GF-D8 (cell line): ENCODE measurements around the gene MYCN.
"Not testable (repeated sequence)": the region's sequence is repeated elsewhere in the genome, so short reads cannot be mapped to it uniquely, and the experiment has no call there.

Source experiments
- DNase-seq: peaks from one replicate; lab custom pipeline; 2025; lab: John Stamatoyannopoulos, UW

Gene MYCN

GRCh38 chr2:15939854-15940660, at the start of gene MYCN:
TSS of gene MYCN (plus strand) at chr2:15940550. CDS start at chr2:15942065, 1,515 bp downstream.
- DNase-seq: no peak

DNA sequence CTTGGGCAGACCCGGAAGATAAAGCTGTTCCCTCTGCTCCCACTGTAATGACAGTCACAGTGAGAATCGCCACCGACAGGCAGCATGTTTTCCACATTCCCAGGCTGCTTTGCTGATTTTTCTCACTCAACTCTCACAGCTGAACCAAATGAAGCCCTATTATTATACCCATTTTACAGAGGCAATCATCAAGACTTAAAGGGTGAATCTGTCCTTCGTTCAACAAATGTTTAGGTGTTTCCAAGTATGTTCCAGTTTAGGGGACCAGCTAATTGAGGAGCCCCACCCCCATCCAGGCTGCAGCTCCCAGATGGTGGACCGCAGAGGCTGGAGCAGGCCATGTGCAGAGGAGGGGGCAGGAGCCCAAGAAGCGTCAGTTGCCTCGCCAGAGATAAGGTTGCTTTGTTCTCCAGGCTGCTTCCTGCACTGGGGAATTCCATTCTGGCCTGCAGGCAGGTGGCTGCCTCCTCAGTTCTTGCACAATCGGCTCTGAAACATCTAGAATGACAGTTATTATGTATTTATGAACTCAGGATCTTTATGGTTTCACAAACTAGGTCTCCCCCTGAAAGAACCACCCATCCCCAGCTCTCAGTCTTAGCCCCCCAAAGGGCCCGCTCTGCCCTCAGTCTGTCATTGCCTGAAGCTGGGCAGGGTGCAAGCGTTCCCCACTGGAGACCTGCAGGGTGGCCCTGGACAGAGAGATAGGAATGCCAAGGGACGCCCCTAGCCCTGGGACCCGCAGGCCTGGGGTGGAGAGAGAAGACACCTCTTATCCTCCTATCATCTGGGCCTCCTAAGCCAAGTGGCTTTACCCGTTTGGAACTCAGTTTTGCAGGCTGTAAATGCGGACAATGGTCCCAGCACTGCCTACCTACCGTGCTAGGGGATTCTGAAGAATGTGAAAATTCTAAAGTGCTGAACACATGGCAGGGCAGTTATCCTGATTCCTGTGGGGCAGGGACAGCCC, 49.1 kb upstream of the MYCN start:
- no peak for DNase-seq

- no peak for DNase-seq
Measured at GRCh38 chr2:15892151-15892880, 48.0 kb upstream of the MYCN start.

- no peak for DNase-seq
Measured at GRCh38 chr2:15893085-15893484, 47.3 kb upstream of the MYCN start.

DNA sequence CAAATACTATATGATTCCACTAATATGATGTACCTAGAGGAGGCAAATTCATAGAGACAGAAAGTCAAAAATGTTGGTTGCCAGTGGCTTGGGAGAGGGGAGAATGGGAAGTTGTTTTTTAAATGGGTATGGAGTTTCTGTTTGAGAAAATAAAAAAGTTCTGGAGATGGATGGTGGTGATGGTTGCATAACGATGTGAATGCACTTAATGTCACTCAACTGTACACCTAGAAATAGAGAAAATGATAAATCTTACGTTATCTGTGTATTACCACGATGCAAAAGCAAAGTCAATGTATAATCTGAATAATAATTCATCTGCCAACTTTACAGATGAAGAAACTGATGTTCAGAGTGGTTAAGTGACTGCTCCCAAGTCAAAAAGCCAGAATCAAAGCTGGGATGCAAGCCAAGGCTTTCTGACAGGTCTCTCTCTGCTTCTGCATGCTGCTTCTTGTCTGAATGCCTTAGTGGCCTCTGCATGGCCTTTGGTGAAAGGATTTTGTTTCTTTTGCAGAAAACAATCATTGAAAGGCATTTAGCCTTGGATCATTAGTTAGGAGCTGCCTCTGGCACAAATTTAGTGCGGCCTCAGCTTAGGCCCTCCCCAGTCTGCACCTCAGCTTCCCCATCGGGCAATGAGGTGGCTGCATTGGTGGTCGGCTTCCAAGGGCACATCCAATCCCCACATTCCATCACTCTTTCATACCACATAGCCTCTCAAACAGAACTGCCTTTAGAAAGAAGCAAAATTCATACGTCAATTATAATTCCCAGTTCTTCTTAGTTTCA, 46.5 kb upstream of the MYCN start:
- DNase-seq: no peak

GRCh38 chr2:15894481-15895144, 45.7 kb upstream of the MYCN start:
- DNase-seq: no peak

DNA sequence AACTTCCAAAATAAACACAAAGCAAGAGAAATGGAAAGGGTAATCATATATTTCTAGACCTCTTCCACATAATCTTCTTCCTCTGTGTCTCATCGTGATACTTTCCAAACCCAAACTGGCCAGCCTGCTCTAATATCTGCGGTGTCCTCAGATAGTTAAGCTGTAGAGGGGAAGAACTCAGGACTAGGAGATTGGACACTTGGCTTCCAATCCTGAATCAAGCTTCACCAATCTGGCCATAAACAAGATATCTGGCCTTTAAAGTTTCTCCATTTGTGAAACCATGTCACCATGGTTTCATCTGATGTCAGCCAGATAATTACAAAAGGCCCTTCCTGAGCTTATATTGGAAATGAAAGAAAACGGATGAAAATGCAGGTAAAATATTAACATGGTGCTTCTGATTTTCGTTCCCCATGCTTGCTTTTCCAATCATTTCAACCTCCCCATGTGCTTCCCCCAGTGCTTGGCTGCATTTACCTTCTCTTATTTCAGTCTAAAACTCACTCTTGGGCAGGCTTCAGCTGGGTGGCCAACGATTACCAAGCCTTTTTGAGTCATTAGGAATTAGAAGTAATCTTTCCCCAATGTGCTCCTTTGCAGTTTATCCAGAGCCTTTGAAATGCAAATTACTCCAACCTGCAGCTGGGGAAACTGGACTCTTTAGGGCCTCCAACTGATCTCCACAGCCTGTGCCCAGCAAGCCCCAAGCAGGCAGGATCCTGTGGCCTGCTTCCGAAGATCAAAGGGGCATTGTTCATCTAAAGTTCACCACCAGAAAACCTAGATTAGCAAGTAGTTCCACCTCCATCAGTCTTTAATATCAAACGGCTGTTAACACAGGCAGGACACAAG, 44.5 kb upstream of the MYCN start:
- DNase-seq: no peak

GRCh38 chr2:15896859-15897258, 43.5 kb upstream of the MYCN start:
- no peak for DNase-seq

- DNase-seq: no peak
Measured at GRCh38 chr2:15897431-15898098, 42.8 kb upstream of the MYCN start.

DNA sequence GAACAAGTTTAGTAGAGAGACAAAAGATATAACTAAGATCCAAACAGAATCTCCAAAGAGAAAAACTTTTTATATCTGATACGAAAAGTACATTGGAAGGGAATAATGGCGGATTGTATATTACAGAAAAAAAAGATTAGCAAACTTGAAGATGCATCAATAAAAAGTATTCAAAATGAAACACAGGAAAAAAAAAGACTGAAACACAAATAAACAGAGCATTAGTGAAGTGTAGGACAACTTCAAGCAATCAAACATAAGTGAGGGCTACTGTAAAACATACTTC, 41.1 kb upstream of the MYCN start:
- DNase-seq: no peak

GRCh38 chr2:15899751-15900493, 40.4 kb upstream of the MYCN start:
- DNase-seq: no peak

DNA sequence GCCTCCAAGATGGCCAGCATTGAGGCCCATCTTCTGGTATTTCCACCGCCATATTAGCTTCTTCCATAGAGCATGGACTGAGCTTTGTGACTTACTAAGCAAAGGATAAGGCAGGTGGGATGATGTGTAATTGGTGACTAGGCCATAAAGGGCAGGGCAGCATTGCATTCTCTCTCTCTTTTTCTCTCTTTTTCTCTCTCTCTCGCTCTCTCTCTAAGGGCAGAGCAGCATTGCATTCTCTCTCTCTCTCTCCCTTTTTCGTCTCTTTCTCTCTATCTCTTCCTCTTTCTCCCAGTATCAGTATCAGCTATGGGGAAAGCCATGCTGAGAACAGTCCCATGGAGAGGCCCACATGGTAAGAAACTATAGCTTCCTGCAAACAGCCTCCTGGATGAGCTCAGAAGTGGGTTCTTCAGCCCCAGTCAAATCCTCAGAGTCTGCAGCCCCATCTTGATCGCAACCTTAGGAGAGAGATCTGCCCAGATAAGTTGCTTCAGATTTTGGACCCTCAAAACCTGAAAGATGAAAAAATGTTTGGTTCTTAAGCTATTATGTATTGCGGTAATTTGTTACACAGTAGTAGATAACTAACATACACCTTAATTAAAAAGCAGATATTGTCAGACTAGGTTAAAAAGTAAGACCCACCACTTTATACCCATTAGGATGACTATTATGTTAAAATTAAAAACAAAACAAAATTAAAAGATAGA, 39.1 kb upstream of the MYCN start:
- DNase-seq: no peak

DNA sequence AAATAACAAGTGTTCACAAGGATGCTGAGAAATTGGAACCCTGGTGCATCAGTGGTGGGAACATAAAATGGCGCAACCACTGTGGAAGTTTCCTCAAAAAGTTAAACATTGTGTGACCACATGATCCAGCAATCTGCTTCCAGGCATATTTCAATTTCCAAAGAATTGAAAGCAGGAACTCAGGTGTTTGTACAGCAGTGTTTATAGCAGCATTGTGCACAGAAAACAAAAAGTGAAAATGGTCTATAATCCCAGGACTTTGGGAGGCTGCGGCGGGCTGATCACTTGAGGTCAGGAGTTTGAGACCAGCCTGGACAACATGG, 38.6 kb upstream of the MYCN start:
- no peak for DNase-seq

GRCh38 chr2:15903910-15904309, 36.4 kb upstream of the MYCN start:
- DNase-seq: not testable (repeated sequence)

- DNase-seq: no peak
Measured at GRCh38 chr2:15905267-15905645, 35.1 kb upstream of the MYCN start.

GRCh38 chr2:15905986-15906491, 34.3 kb upstream of the MYCN start:
- DNase-seq: no peak

GRCh38 chr2:15906778-15907177, 33.6 kb upstream of the MYCN start:
- DNase-seq: no peak
